ENCODE data around the gene RIT1. TPM values are rescaled to one million over a fixed set of nuclear protein-coding genes. Genes with fewer than 3 reads are reported as not detected.
"Not testable (repeated sequence)": the region's sequence is repeated elsewhere in the genome, so short reads cannot be mapped to it uniquely, and the experiment has no call there.

The RIT1 gene
- polyA plus RNA-seq, 4 donors = 42.9 to 60.3 (median 47.6) TPM

GRCh38 chr1:155934097-155934935 is 23.2 kb upstream of the RIT1 start, which contains the start of gene KHDC4:
Gene KHDC4, minus strand, starts transcription at chr1:155934413. Its CDS starts 40 bp downstream, at chr1:155934373.
- DNase-seq (ENCODE audit: low read depth in 4 of 4, low spot score in 2 of 4) = peak; percentile 95 to 99 (median 96)

- no peak for DNase-seq (ENCODE audit: low read depth in 4 of 4, low spot score in 2 of 4)
Measured at GRCh38 chr1:155933591-155934096, 22.5 kb upstream of the RIT1 start.

DNA sequence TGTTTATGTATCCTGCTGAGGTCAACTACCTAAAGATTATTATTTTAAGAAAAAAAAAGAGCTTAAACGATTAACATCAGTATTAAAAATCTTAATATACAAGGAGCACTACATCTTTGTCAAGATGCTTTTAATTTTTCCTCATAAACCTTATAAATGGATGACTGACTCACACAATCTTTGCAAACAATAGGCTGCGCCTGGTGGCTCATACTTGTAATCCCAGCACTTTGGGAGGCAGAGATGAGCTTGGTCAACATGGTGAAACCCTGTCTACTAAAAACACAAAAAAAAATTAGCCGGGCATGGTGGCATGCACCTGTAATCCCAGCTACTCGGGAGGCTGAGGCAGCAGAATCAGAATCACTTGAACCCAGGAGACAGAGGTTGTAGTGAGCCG is 21.3 kb upstream of the RIT1 start:
- no peak for DNase-seq (ENCODE audit: low read depth in 4 of 4, low spot score in 2 of 4)

DNA sequence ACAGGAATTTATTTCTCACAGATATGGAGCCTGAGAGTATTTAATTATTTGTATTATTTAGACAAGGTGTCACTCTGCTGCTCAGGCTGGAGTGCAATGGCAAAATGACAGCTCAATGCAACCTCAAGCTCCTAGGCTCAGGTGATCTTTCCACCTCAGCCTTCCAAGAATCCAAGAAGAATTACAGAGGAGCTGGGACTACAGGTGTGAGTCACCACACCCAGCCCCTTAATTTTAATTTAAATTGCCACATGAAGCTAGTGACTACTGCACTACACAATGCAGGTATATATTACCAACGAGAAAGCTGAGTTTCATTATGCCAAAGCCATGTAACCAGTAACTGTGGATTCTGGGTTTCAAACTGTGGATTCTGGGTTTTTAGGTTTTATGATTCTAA is 20.9 kb upstream of the RIT1 start:
- DNase-seq (ENCODE audit: low read depth in 4 of 4, low spot score in 2 of 4) = no peak

DNA sequence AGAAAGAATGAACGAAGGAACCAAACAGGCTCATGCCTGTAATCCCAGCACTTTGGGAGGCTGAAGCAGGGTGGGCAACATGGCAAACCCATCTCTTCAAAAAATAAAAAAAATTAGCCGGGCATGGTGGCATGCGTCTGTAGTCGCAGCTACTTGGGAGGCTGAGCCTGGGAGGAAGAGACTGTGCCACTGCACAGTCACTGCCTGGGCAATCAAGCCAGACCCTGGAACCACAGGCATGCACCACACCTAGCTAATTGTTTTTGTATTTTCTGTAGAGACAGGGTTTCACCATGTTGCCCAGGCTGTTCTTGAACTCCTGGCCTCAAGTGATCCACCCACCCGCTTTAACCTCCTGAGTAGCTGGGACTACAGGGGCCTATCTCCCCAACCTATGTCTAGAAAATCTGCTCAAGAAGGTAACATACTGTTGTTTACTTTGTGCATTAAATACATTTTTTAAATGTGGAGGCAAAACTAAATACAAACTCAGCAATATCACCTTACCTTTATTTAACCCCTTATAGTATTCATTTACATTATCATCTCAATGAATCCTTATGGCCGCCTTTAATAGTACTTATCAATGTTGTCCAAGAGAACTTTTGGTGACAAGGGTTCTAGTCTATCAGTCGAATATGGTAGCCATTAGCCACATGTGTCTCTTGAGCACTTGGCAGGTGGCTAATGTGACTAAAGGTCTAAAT is 20.3 kb upstream of the RIT1 start:
- DNase-seq (ENCODE audit: low read depth in 4 of 4, low spot score in 2 of 4) = no peak

GRCh38 chr1:155930725-155931124 is 19.6 kb upstream of the RIT1 start:
- DNase-seq (ENCODE audit: low read depth in 4 of 4, low spot score in 2 of 4) = not testable (repeated sequence)

DNA sequence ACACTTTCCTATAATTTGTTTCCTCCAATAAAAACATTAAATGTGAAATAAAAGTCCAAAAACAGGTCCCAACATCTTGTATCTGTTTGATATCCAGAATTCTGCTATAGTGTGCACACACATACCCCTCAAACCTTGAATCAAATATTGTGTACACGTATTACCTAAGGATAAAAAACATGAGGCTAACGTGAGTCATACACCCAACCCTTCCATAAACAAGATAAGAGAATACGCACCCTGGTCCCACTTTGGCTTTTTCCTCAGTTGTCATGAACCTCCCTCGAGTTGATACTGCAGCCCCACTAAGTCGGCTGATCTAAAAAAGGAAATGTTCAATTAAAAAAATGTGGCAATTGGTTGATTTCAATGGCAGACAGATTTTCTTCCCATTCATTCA is 17.9 kb upstream of the RIT1 start:
- DNase-seq (ENCODE audit: low read depth in 4 of 4, low spot score in 2 of 4) = no peak

DNA sequence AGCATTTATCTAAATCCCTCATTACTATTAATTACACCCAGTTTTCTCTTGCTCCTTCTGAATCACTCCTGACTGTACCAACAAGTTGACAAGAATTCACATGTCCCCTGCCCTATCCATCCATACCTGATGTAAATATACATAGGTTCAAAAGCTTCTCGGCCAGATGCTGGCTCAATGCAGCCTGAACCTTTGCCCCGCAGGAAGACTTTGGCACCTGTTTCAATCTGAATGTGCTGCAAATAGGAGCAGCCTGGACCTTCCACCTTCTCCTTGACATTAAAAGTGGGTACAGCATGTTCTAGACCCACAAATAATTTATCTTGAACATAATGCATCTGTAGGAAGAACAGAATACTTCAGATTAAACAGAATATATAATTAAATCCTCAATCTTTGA is 14.4 kb upstream of the RIT1 start:
- DNase-seq (ENCODE audit: low read depth in 4 of 4, low spot score in 2 of 4) = no peak

DNA sequence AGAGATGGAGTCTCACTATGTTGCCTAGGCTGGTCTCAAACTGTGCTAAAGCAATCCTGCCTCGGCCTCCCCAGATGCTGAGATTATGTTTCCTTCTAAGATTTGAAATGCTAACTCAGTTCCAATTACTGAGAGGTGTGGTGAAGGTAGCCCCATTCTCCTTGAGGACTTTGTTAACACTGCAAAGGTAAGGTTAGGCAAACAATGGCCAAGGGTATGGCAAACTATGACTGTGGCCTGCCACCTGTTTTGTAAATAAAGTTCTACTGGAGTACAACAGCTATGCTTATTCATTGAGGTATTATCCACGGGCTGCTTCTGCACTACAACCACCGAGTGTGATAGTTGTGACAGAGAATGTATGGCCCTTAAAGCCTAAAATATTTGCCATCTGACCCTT is 9.6 kb upstream of the RIT1 start:
- DNase-seq (ENCODE audit: low read depth in 4 of 4, low spot score in 2 of 4) = no peak

GRCh38 chr1:155919801-155920200 is 8.7 kb upstream of the RIT1 start:
- DNase-seq (ENCODE audit: low read depth in 4 of 4, low spot score in 2 of 4) = no peak

DNA sequence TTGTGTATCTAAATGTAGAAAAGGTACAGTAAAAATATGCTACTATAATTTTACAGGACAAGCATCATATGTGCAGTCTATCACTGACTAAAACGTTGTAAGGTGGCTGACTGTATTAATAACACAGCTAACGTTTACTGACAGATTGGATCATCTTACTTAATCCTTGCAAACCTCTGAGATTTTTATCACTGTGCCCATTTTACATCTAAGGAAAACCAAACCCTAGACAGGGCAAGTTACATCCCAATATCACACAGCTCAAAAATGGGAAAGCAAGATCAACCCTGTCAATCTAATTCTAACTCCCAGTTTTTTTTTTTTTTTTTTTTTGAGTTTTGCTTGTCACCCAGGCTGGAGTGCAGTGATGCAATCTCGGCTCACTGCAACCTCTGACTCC is 7.5 kb upstream of the RIT1 start:
- no peak for DNase-seq (ENCODE audit: low read depth in 4 of 4, low spot score in 2 of 4)

DNA sequence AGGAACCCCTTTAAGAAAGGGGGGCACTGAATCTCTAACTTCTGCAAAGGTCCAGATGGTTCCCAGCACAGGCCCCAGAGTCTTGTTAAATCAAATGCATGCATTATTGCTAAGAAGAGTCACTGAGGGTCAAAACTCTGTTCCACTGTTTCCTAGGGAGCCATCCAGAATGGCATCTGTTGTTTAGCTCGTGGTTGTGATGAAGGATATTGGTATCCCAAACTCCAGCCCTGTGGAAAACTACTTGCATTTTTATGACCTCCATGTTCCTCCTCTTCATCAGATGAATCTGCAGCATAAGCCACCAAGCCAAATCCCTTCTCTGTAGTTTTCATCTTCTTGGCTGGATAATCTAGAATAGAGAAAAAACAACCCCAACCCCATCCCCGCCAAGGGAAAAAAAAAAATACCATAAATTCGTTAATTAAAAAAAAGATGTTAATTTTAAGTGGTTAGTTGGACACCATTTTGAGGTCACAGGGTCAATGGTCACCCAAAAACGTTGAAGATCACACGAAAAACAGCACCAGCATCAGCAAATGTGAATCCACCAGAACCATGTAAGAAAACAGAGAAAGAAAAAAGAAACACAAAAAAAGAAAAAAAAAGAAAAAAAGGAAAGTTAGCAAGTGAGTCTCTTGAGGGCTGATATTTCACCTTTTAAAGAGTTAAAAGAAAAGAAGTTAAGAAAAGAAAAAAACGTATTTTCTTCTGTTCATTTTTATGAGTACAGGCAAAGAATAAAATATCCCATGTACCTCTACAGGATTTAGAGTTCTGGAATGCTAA is 3.0 kb upstream of the RIT1 start:
- DNase-seq (ENCODE audit: low read depth in 4 of 4, low spot score in 2 of 4) = no peak

DNA sequence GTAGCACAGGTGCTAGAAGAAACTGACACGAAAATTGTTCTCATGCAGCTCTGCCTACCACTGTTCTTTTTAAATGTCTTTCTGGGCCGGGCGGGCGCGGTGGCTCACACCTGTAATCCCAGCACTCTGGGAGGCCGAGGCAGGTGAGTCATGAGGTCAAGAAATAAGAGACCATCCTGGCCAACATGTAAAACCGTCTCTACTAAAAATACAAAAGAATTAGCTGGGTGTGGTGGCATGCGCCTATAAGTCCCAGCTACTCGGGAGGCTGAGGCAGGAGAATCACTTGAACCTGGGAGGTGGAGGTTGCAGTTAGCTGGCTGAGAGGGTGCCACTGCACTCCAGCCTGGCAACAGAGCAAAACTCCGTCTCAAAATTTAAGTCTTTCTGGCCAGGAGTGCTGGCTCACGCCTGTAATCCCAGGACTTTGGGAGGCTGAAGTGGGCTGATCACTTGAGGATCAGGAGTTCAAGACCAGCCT is 947 bp upstream of the RIT1 start:
- DNase-seq (ENCODE audit: low read depth in 4 of 4, low spot score in 2 of 4) = no peak

GRCh38 chr1:155910621-155911121 is 478 bp downstream of the RIT1 start:
- peak in 1 of 4 donors; percentile 37 for DNase-seq (ENCODE audit: low read depth in 4 of 4, low spot score in 2 of 4)

GRCh38 chr1:155909894-155910293 is 1.3 kb downstream of the RIT1 start:
- no peak for DNase-seq (ENCODE audit: low read depth in 4 of 4, low spot score in 2 of 4)

DNA sequence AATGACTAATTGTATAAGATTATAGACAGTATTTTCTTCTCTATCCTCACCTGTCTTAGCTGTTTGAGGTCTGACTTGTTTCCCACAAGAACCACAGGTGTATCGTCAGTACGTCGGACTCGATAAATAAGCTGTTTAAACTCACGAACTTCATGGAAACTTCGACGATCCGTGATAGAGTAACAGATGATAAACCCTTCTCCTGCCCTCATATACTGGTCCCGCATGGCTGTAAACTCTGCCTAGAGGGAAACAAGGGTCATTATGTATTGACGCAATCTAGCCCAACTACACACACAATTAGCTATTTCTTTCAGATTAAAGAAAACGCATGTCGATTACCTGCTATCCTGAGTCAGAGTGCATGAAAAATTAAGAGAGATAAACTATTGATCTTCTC is 6.9 kb downstream of the RIT1 start:
- DNase-seq (ENCODE audit: low read depth in 4 of 4, low spot score in 2 of 4) = no peak

DNA sequence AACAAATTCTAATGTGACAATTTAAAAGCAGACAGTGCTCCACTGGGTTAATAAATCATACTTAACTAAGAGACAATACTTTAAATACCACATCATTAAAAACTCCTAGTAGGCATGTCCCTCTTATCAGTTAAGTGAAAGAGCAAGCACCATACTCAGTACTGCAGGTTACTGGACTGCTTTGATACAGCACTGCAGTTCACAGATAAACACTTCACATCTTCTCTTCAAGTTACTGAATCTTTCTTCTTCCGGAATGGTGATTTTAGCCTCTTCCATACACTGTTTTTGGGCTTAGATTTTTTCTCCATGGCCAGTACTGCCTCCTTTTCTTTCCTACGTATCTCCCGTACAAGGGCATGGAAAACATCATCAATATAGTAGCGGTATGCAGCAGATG is 11.0 kb downstream of the RIT1 start:
- DNase-seq (ENCODE audit: low read depth in 4 of 4, low spot score in 2 of 4) = no peak

GRCh38 chr1:155899683-155900082 is 11.5 kb downstream of the RIT1 start:
- no peak for DNase-seq (ENCODE audit: low read depth in 4 of 4, low spot score in 2 of 4)

DNA sequence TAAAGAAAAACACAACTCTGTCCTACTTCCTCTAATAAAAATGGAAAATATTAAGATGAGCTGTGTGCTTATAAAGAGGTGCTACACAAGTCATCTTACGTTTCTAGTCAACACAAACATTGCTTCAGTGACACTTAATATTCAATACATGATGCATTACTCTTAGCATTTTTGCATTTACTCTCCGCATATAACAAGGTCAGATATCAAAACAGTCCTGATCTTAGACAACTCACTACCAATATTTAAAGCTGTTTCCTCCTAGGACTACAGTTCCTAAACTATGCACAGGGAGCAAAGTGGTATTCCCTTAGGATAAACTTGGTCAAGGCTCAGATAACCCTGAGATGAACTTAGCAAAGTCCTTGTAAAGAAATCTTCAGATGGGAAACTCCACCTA is 12.3 kb downstream of the RIT1 start:
- DNase-seq (ENCODE audit: low read depth in 4 of 4, low spot score in 2 of 4) = no peak

DNA sequence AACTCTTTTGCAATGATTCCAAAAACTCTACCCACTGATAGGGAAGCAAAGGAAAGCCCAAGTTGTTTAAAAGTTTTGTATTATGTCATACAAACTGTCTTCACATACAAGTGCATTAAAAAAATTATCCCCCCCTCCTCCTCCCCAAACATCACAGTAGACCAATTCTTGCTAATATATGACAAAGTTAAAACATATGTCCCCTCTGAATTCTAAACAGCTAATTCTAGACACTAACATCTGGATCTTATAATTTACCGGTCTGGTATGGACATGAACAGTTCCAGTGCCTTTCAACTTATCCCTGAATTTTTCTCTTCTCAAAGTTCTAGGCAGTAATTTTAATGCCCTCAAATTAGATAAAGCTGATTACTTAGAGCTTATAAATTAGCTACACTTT is 13.4 kb downstream of the RIT1 start:
- no peak for DNase-seq (ENCODE audit: low read depth in 4 of 4, low spot score in 2 of 4)

- not testable (repeated sequence) for DNase-seq (ENCODE audit: low read depth in 4 of 4, low spot score in 2 of 4)
Measured at GRCh38 chr1:155896476-155896875, 14.7 kb downstream of the RIT1 start.
